T-helper 17 cell (primary cell): ENCODE measurements around the gene STAB2. TPM values are rescaled to one million over a fixed set of nuclear protein-coding genes. Genes with fewer than 3 reads are reported as not detected.

Source experiments
- ATAC-seq: fragments of 150-1000 bp; cut with Tn5 transposase; 2 replicates; pipeline ENCODE4 v1.10.0; 2021; ENCODE audit warnings: mild to moderate bottlenecking, moderate library complexity
- DNase-seq, 3 donors: peaks; one replicate each; pipeline versions ENCODE4 v3.0.0 to v3.0.0-alpha.2; 2020 to 2021
- H3K9me3 ChIP-seq: one replicate; pipeline ENCODE4 v1.7.0; 2013; ENCODE audit warnings: low read length, mild to moderate bottlenecking; ENCODE audit not compliant: control insufficient read depth, poor library complexity, severe bottlenecking
- H3K27ac Mint-ChIP-seq: one replicate; pipeline ENCODE4 v1.8.0; 2022; ENCODE audit warnings: mild to moderate bottlenecking, moderate library complexity, mixed read lengths
- H3K27me3 Mint-ChIP-seq: one replicate; pipeline ENCODE4 v1.8.0; 2022; ENCODE audit warnings: mixed read lengths
- H3K36me3 Mint-ChIP-seq: one replicate; pipeline ENCODE4 v1.8.0; 2022; ENCODE audit warnings: low read depth, mixed read lengths
- H3K4me1 Mint-ChIP-seq: one replicate; pipeline ENCODE4 v1.8.0; 2022; ENCODE audit warnings: mild to moderate bottlenecking, mixed read lengths
- H3K4me3 Mint-ChIP-seq: one replicate; pipeline ENCODE4 v1.8.0; 2022; ENCODE audit warnings: mild to moderate bottlenecking, moderate library complexity, mixed read lengths
- total RNA-seq, 4 donors: library from RNA in 2 of 4; stranded (reverse) in 2 of 4; gene quantifications; one replicate each; pipeline ENCODE4 v1.2.3 and lab custom pipeline; 2022 to 2026

The STAB2 gene
- total RNA-seq, 2 donors from 2014 or later: not detected

GRCh38 chr12:103774977-103775560 is 188.0 kb downstream of the STAB2 start:
- ATAC-seq: no peak
- no peaks in the 10 kb centered on the region for H3K9me3 ChIP-seq
- DNase-seq: no peak
- Mint-ChIP-seq H3K4me1 (no peaks in the 10 kb centered on the region), H3K4me3 (no peak overlapping the region), H3K27ac (no peak overlapping the region), H3K27me3 (no peaks in the 10 kb centered on the region), H3K36me3 (peaks cover 10% of the 10 kb centered on the region)

DNA sequence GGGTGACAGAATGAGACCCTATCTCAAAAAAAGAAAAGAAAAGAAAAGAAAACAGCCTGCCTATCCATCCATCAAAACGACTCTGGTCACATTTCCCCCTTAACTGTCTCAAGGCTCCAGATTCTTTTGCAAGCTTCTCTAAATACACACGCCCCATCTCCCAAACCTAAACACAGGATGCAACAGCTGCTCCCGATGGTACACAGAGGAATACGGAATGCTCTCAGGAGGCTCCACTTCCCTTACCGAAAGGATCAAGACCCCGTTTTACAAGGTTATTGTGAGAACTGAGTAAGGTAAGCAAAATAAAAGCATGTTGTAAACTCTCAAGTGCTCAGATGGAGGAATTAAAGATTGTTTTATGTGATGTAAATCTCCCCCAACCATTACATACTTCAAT is 191.7 kb downstream of the STAB2 start:
- Mint-ChIP-seq H3K4me1 (peaks cover 3% of the 10 kb centered on the region), H3K36me3 (peaks cover 16% of the 10 kb centered on the region), H3K27me3 (no peaks in the 10 kb centered on the region), H3K4me3 (no peak overlapping the region), H3K27ac (no peak overlapping the region)
- no peak for DNase-seq
- H3K9me3 ChIP-seq: no peaks in the 10 kb centered on the region
- no peak for ATAC-seq

DNA sequence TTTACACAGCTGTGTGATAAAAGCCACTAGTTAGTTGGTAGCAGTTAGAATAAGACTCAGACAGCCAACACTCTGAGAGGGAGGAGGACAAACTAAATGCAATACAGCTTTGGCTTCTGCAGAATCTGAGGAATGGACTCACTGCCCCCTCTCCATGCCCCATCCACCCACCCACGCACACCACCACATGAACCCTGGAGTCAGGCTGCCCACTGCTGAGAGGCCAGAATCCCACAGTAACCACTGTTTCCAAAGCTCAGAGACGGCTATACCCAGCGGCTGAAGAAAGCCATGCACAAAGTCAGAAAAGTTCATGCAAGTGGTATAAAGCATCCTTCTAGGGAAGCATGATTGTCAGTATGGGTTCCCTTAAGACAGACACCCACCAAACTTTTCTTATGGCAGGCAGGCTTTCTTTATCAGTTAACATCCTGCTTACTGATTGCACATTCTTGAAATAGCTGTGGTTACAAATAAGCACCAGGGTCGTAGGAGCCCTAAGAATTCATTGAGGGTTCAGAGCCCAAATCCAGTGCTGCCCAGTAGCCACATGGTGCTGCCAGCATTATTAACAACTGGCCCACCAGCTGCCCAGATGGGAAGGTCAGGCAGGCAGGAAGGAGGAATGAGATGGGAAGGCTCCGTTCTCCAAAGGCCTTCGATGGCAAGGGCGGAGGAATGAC is 192.5 kb downstream of the STAB2 start:
- peaks cover 20% of the 10 kb centered on the region for H3K36me3 Mint-ChIP-seq

GRCh38 chr12:103780093-103780440 is 193.0 kb downstream of the STAB2 start:
- DNase-seq: no peak
- Mint-ChIP-seq H3K4me3 (no peak overlapping the region), H3K36me3 (peaks cover 20% of the 10 kb centered on the region), H3K4me1 (peaks cover 6% of the 10 kb centered on the region), H3K27ac (no peak overlapping the region), H3K27me3 (no peaks in the 10 kb centered on the region)
- H3K9me3 ChIP-seq: no peaks in the 10 kb centered on the region
- ATAC-seq: no peak

More for the DNA sequence above, 192.5 kb downstream of the STAB2 start:
- H3K9me3 ChIP-seq: no peaks in the 10 kb centered on the region
- Mint-ChIP-seq H3K4me3 (no peak overlapping the region), H3K4me1 (peaks cover 6% of the 10 kb centered on the region), H3K27me3 (no peaks in the 10 kb centered on the region), H3K27ac (peak overlapping the region; percentile 1)
- ATAC-seq (no peak), DNase-seq (no peak)

DNA sequence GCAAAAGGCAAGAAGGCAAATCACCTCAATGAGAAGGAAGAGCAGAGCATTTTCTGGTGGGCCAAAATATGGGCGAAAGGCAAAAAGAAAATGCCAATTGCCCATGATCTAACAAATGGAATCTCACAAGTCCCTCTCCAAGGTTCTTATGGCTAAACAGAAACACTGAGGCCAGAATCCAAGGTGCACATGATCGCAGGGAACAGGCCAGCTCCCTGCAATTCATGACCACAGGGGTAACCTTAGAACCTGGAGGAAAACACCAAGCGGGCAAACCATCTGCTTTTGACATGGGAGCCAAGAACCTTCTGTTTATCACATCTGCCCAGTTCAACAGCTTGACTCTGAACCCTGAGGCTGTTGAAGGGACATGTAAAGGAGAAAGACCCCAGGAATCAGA is 193.9 kb downstream of the STAB2 start:
- peaks cover 20% of the 10 kb centered on the region for H3K36me3 Mint-ChIP-seq
- ATAC-seq: no peak

DNA sequence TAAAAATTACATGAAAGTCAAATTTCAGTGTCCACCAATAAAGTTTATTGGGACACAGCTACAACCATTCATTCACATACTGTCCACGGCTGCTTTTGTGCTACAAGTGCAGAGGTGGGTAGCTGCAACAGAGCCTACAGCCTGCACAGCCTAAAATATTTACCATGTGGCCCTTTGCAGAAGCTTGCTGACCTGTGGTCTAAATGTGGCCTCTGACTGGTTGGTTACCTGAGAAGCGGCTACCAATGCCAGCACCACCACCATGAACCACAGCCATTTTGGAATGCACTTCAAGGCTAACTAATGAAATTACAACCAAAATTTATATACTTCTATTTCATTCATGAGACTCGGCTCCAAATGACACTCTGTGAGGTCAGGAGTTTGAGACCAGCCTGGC is 195.3 kb downstream of the STAB2 start:
- Mint-ChIP-seq H3K36me3 (peaks cover 19% of the 10 kb centered on the region), H3K4me3 (no peak overlapping the region), H3K27me3 (no peaks in the 10 kb centered on the region), H3K4me1 (peaks cover 6% of the 10 kb centered on the region), H3K27ac (no peak overlapping the region)
- H3K9me3 ChIP-seq: no peaks in the 10 kb centered on the region
- no peak for ATAC-seq
- no peak for DNase-seq

More for the DNA sequence above, 193.9 kb downstream of the STAB2 start:
- H3K4me3 Mint-ChIP-seq: no peak overlapping the region
- no peak for DNase-seq
- H3K9me3 ChIP-seq: no peaks in the 10 kb centered on the region
- peaks cover 6% of the 10 kb centered on the region for H3K4me1 Mint-ChIP-seq
- no peaks in the 10 kb centered on the region for H3K27me3 Mint-ChIP-seq
- H3K27ac Mint-ChIP-seq: no peak overlapping the region

- H3K36me3 Mint-ChIP-seq: peaks cover 16% of the 10 kb centered on the region
- H3K27ac Mint-ChIP-seq: no peak overlapping the region
- H3K4me3 Mint-ChIP-seq: no peak overlapping the region
- ATAC-seq (no peak), DNase-seq (no peak)
- no peaks in the 10 kb centered on the region for H3K27me3 Mint-ChIP-seq
- peaks cover 6% of the 10 kb centered on the region for H3K4me1 Mint-ChIP-seq
- H3K9me3 ChIP-seq: no peaks in the 10 kb centered on the region
Measured at GRCh38 chr12:103783744-103784664, 196.9 kb downstream of the STAB2 start.

DNA sequence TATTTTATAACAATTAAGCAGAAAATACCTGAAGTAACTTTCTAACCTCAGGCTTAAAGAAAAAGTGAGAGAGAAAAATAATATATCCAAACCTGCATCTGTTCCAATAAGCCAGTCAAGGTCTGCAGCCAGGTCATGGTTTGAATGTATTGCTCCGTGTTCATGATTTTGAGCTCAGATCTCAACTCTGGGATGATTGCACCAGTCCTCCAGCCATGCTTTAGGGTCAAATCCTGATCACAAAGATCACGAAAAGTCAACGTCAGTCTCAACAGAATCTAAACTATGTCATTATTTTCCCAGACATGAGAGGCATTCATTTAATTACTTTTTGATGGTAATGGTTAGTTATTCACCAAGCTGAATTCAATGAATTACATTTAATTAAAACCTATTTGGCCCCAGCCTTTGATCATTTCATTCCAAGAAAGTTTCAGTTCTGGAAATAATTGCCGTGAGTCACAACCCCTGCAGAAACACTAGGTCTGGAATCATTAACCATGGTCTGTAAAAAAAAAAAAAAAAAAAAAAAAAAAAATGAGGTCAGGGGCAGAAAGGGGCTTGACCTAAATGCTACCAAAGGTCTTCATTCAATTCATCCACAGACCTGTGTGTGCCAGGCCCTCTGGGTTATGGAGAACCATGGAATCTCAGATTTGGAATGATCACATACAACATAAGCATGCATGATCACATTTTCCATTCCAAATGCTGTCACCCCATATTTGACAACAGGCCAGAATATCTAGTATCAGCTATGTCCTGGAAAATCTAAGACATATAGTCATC is 198.4 kb downstream of the STAB2 start:
- H3K36me3 Mint-ChIP-seq: peaks cover 13% of the 10 kb centered on the region
- H3K4me1 Mint-ChIP-seq: peaks cover 6% of the 10 kb centered on the region
- ATAC-seq: no peak
- H3K27ac Mint-ChIP-seq: no peak overlapping the region
- no peaks in the 10 kb centered on the region for H3K9me3 ChIP-seq
- no peaks in the 10 kb centered on the region for H3K27me3 Mint-ChIP-seq
- no peak for DNase-seq
- H3K4me3 Mint-ChIP-seq: no peak overlapping the region

DNA sequence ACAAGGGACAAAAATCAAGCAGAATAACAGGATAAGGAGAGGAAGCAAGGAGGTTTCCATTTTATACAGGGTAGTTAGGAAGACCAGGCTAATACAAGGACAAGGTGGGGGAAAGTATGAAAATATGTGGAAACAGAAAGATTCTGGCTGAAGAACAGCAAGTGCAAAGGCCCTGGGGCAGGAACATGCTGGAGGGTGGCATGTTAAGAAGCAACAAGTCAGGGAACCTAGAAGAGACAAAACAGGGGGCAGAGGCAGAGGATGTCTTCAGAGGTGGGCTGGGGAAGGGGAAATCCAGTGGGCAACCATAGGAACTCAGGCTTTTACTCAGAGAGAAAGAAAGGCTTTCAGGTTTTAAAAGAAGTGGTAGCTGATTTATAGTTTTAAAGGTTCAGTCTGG is 199.1 kb downstream of the STAB2 start:
- H3K36me3 Mint-ChIP-seq: peaks cover 13% of the 10 kb centered on the region
- DNase-seq: no peak
- no peaks in the 10 kb centered on the region for H3K9me3 ChIP-seq
- no peak overlapping the region for H3K27ac Mint-ChIP-seq
- ATAC-seq: no peak
- no peak overlapping the region for H3K4me3 Mint-ChIP-seq
- H3K27me3 Mint-ChIP-seq: no peaks in the 10 kb centered on the region
- H3K4me1 Mint-ChIP-seq: peaks cover 6% of the 10 kb centered on the region

GRCh38 chr12:103791350-103791920 is 204.4 kb downstream of the STAB2 start:
- DNase-seq: no peak
- H3K9me3 ChIP-seq: no peaks in the 10 kb centered on the region
- no peak overlapping the region for H3K4me3 Mint-ChIP-seq
- no peak overlapping the region for H3K27ac Mint-ChIP-seq
- H3K36me3 Mint-ChIP-seq: peaks cover 2% of the 10 kb centered on the region
- no peaks in the 10 kb centered on the region for H3K27me3 Mint-ChIP-seq
- peaks cover 2% of the 10 kb centered on the region for H3K4me1 Mint-ChIP-seq
- ATAC-seq: no peak

- ATAC-seq: no peak
- no peak overlapping the region for H3K27ac Mint-ChIP-seq
- H3K27me3 Mint-ChIP-seq: no peaks in the 10 kb centered on the region
- peaks cover 2% of the 10 kb centered on the region for H3K4me1 Mint-ChIP-seq
- H3K4me3 Mint-ChIP-seq: no peak overlapping the region
- peaks cover 9% of the 10 kb centered on the region for H3K36me3 Mint-ChIP-seq
- no peak for DNase-seq
- H3K9me3 ChIP-seq: no peaks in the 10 kb centered on the region
Measured at GRCh38 chr12:103793046-103793445, 206.0 kb downstream of the STAB2 start.

DNA sequence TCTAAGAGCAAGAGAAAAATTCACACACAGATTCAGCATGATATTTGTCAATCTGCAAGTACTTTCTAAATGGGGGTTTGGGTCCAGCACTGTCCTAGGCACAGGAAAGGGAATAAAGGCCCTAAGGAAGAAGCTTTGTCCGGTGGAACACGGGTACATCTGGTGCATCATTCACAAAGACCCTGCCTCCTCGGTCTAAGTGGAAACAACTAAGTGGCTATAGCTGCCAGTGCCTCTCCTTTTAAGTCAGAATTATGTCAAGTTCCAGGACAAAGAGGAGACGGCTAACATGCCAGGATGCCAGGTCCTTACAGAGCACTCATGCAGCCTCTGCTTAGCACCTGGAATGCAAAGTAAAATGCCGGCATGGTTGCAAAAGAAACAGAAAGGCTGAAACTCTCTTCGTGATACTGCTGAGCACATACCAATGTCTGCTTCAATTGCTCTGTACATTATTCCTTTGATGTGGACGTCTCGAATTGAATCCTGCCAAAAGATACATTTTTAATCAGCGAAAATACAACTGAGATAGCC is 206.5 kb downstream of the STAB2 start:
- peaks cover 2% of the 10 kb centered on the region for H3K4me1 Mint-ChIP-seq
- peaks cover 9% of the 10 kb centered on the region for H3K36me3 Mint-ChIP-seq
- no peak overlapping the region for H3K4me3 Mint-ChIP-seq

More for the DNA sequence above, 206.5 kb downstream of the STAB2 start:
- DNase-seq: no peak
- no peaks in the 10 kb centered on the region for H3K9me3 ChIP-seq
- H3K27ac Mint-ChIP-seq: no peak overlapping the region
- no peaks in the 10 kb centered on the region for H3K27me3 Mint-ChIP-seq
- ATAC-seq: no peak
